ENCODE data around the gene MCM9.

The MCM9 gene

GRCh38 chr6:118934461-118935330, at the start of gene MCM9:
MCM9 (minus strand) TSS chr6:118935159; CDS start chr6:118931723, 3,436 bp downstream.
- peak; percentile 82 for DNase-seq

GRCh38 chr6:118984342-118984741, 49.4 kb upstream of the MCM9 start:
- no peak for DNase-seq

GRCh38 chr6:118982575-118982911, 47.6 kb upstream of the MCM9 start:
- DNase-seq, result no peak

- no peak for DNase-seq
Measured at GRCh38 chr6:118981884-118982574, 47.1 kb upstream of the MCM9 start.

- no peak for DNase-seq
Measured at GRCh38 chr6:118980063-118980462, 45.1 kb upstream of the MCM9 start.

- DNase-seq, result no peak
Measured at GRCh38 chr6:118974790-118975189, 39.8 kb upstream of the MCM9 start.

GRCh38 chr6:118971682-118972081, 36.7 kb upstream of the MCM9 start:
- DNase-seq, result no peak

- DNase-seq, result no peak
Measured at GRCh38 chr6:118970866-118971265, 35.9 kb upstream of the MCM9 start.

GRCh38 chr6:118968416-118968815, 33.5 kb upstream of the MCM9 start:
- DNase-seq, result no peak

- no peak for DNase-seq
Measured at GRCh38 chr6:118967239-118967638, 32.3 kb upstream of the MCM9 start.

GRCh38 chr6:118965843-118966370, 30.9 kb upstream of the MCM9 start:
- DNase-seq, result no peak

- no peak for DNase-seq
Measured at GRCh38 chr6:118965371-118965770, 30.4 kb upstream of the MCM9 start.

GRCh38 chr6:118963003-118963402, 28.0 kb upstream of the MCM9 start:
- no peak for DNase-seq

GRCh38 chr6:118959903-118960302, 24.9 kb upstream of the MCM9 start:
- DNase-seq, result no peak

GRCh38 chr6:118953391-118953790, 18.4 kb upstream of the MCM9 start:
- DNase-seq, result no peak

- no peak for DNase-seq
Measured at GRCh38 chr6:118952683-118953082, 17.7 kb upstream of the MCM9 start.

GRCh38 chr6:118945217-118945616, 10.3 kb upstream of the MCM9 start:
- DNase-seq, result no peak

- no peak for DNase-seq
Measured at GRCh38 chr6:118940770-118941169, 5.8 kb upstream of the MCM9 start.

GRCh38 chr6:118939683-118940082, 4.7 kb upstream of the MCM9 start:
- no peak for DNase-seq

GRCh38 chr6:118935978-118936703, 1.2 kb upstream of the MCM9 start:
- no peak for DNase-seq

- DNase-seq, result no peak
Measured at GRCh38 chr6:118935331-118935668, 341 bp upstream of the MCM9 start.

- no peak for DNase-seq
Measured at GRCh38 chr6:118933855-118934460, 1.0 kb downstream of the MCM9 start.

GRCh38 chr6:118932421-118932820, 2.5 kb downstream of the MCM9 start:
- DNase-seq, result no peak
